Natural killer cell (primary cell): ENCODE measurements around the gene SEC24C. TPM values are rescaled to one million over a fixed set of nuclear protein-coding genes. Genes with fewer than 3 reads are reported as not detected.
A peak's percentile ranks its signal among the peaks of the same experiment; 100 is the strongest.

Experiments
- ATAC-seq, 3 donors: fragments of 150-1000 bp in 2 of 3; fragments of 200-7000 bp in 1 of 3; cut with Tn5 transposase; 1 replicate in 1 of 3; 2 replicates in 2 of 3; pipeline ENCODE4 v1.10.0; 2021; ENCODE audit warnings: mild to moderate bottlenecking in 2 of 3, moderate library complexity in 2 of 3
- DNase-seq, 2 donors: peaks; one replicate each; pipeline versions ENCODE4 v3.0.0 to v3.0.0-alpha.2; 2013 to 2021; ENCODE audit warnings: mixed read lengths in 1 of 2
- H3K27ac ChIP-seq: one replicate; pipeline ENCODE4 v1.5.1; 2013; ENCODE audit warnings: mild to moderate bottlenecking, low read length
- H3K27me3 ChIP-seq: one replicate; pipeline ENCODE4 v1.6.1; 2013; ENCODE audit warnings: low read length; ENCODE audit not compliant: control insufficient read depth, insufficient read depth
- H3K36me3 ChIP-seq: one replicate; pipeline ENCODE4 v1.6.1; 2013; ENCODE audit warnings: low read length; ENCODE audit not compliant: control insufficient read depth, insufficient read depth
- H3K4me1 ChIP-seq: one replicate; pipeline ENCODE4 v1.6.1; 2013; ENCODE audit warnings: low read length; ENCODE audit not compliant: control insufficient read depth, insufficient read depth
- H3K4me3 ChIP-seq: one replicate; pipeline ENCODE4 v1.5.1; 2013; ENCODE audit warnings: low read length
- H3K9me3 ChIP-seq: one replicate; pipeline ENCODE4 v1.6.1; 2013; ENCODE audit warnings: low read length; ENCODE audit not compliant: control insufficient read depth, insufficient read depth
- H3K27ac Mint-ChIP-seq, 2 donors: one replicate each; pipeline ENCODE4 v1.8.0; 2022; ENCODE audit warnings: mild to moderate bottlenecking in 2 of 2, mixed read lengths in 2 of 2, moderate library complexity in 1 of 2
- H3K27me3 Mint-ChIP-seq, 2 donors: one replicate each; pipeline ENCODE4 v1.8.0; 2022; ENCODE audit warnings: low read depth in 2 of 2, mixed read lengths in 2 of 2
- H3K36me3 Mint-ChIP-seq: one replicate; pipeline ENCODE4 v1.8.0; 2022; ENCODE audit warnings: mixed read lengths
- H3K4me1 Mint-ChIP-seq, 2 donors: one replicate each; pipeline ENCODE4 v1.8.0; 2022; ENCODE audit warnings: mixed read lengths in 2 of 2
- H3K4me3 Mint-ChIP-seq: one replicate; pipeline ENCODE4 v1.8.0; 2022; ENCODE audit warnings: mild to moderate bottlenecking, moderate library complexity, mixed read lengths
- H3K9me3 Mint-ChIP-seq, 2 donors: one replicate each; pipeline ENCODE4 v1.8.0; 2022; ENCODE audit warnings: mixed read lengths in 2 of 2
- CTCF ChIP-seq: fragments of 200-600 bp; IDR thresholded peaks from one replicate; pipeline ENCODE4 v1.8.0; 2022; ENCODE audit warnings: antibody characterized with exemption
- WGBS: methylation state at CpG from one replicate; pipeline ENCODE4 v1.1.7; 2013; ENCODE audit warnings: missing lambda C conversion rate; ENCODE audit not compliant: insufficient coverage; 5-methylcytosine and 5-hydroxymethylcytosine counted together
- intact Hi-C: fragments of 100-400 bp; cut with micrococcal nuclease; formaldehyde crosslinking; loops from one replicate; pipeline ENCODE4 v1.14.2; 2022
- total RNA-seq, 4 donors: library from RNA; stranded (reverse); fragments of 120-200 nt in 1 of 4; gene quantifications; one replicate each; pipeline versions ENCODE4 v1.2.3 to v1.2.4, GENCODE V29; 2013 to 2022

The SEC24C gene
- total RNA-seq, 3 donors from 2014 or later (not counting 1 experiment from before 2014, with no cell fraction given) = 153 to 161 (median 160) TPM

GRCh38 chr10:73774637-73775036, 30.5 kb downstream of the SEC24C start:
- Mint-ChIP-seq H3K36me3 (peaks cover 12% of the 10 kb centered on the region), H3K27me3 (no peaks in the 10 kb centered on the region), H3K4me3 (peak overlapping the region; percentile 97), H3K9me3 (no peaks in the 10 kb centered on the region), H3K4me1 (peaks cover 48 to 55% of the 10 kb centered on the region in 2 donors), H3K27ac (peak overlapping the region; percentile 84 to 96)
- peaks cover 61% of the 10 kb centered on the region for H3K36me3 ChIP-seq
- DNase-seq (peak; percentile 65 to 69), ATAC-seq (peak; percentile 53 to 67 (median 65))
- peak; percentile 28 for TF ChIP-seq CTCF
- H3K9me3 ChIP-seq = no peaks in the 10 kb centered on the region
- intact Hi-C loops = loop anchor here (1.0 to 5.0 kb wide), 6 partner anchors 11 to 304 kb away; partner anchors contain the start of genes NDST2 and ZSWIM8
- H3K27ac ChIP-seq = no peak overlapping the region
- peak overlapping the region; percentile 67 for H3K4me3 ChIP-seq
- no peaks in the 10 kb centered on the region for H3K27me3 ChIP-seq
- peaks cover 37% of the 10 kb centered on the region for H3K4me1 ChIP-seq
- WGBS = 13% methylated on average over 3 of the region's 5 CpGs

- Mint-ChIP-seq H3K9me3 (no peaks in the 10 kb centered on the region), H3K27ac (peak overlapping the region in 1 of 2 donors; percentile 45), H3K27me3 (no peaks in the 10 kb centered on the region), H3K4me1 (peaks cover 62 to 63% of the 10 kb centered on the region in 2 donors), H3K4me3 (no peak overlapping the region), H3K36me3 (no peaks in the 10 kb centered on the region)
- H3K27me3 ChIP-seq = no peaks in the 10 kb centered on the region
- no peak for TF ChIP-seq CTCF
- peaks cover 37% of the 10 kb centered on the region for H3K4me1 ChIP-seq
- no peak overlapping the region for H3K27ac ChIP-seq
- intact Hi-C loops = no loop called here
- no peaks in the 10 kb centered on the region for H3K9me3 ChIP-seq
- H3K4me3 ChIP-seq = no peak overlapping the region
- peaks cover 42% of the 10 kb centered on the region for H3K36me3 ChIP-seq
- ATAC-seq (no peak), DNase-seq (no peak)
- 89% methylated on average over 4 of the region's 5 CpGs for WGBS
Measured at GRCh38 chr10:73779018-73779417, 34.8 kb downstream of the SEC24C start.

- Mint-ChIP-seq H3K27me3 (no peaks in the 10 kb centered on the region), H3K4me3 (peak overlapping the region; percentile 71), H3K4me1 (peaks cover 56 to 57% of the 10 kb centered on the region in 2 donors), H3K36me3 (no peaks in the 10 kb centered on the region), H3K27ac (peak overlapping the region; percentile 96), H3K9me3 (no peaks in the 10 kb centered on the region)
- no peak for TF ChIP-seq CTCF
- Histone ChIP-seq H3K27ac (no peak overlapping the region), H3K4me3 (no peak overlapping the region), H3K4me1 (peaks cover 37% of the 10 kb centered on the region), H3K36me3 (peaks cover 40% of the 10 kb centered on the region), H3K9me3 (no peaks in the 10 kb centered on the region), H3K27me3 (no peaks in the 10 kb centered on the region)
- ATAC-seq (no peak), DNase-seq (no peak)
- whole genome bisulfite sequencing = 83% methylated on average over 3 of the region's 3 CpGs
- intact Hi-C loops = no loop called here
Measured at GRCh38 chr10:73779539-73780197, 35.5 kb downstream of the SEC24C start.
